AG09309 (cell line): ENCODE results near the gene XRCC3.

Experiments used
- DNase-seq: peaks from one replicate; pipeline ENCODE4 v3.0.0-alpha.2; 2010; ENCODE audit warnings: low read depth
- H3K4me3 ChIP-seq: 2 replicates; pipeline ENCODE4 v1.5.1; 2011; ENCODE audit warnings: mild to moderate bottlenecking, low read depth, low read length, moderate library complexity; ENCODE audit not compliant: control insufficient read depth
- TF ChIP-seq, protein P1 (sequence below): IDR thresholded peaks from 2 replicates; pipeline ENCODE4 v1.5.1; 2011; ENCODE audit warnings: mild to moderate bottlenecking, low read depth, low read length, inconsistent platforms; ENCODE audit not compliant: insufficient read depth, control insufficient read depth; ENCODE audit errors: missing control alignments

Gene XRCC3

GRCh38 chr14:103706551-103707328 is 8.5 kb downstream of the XRCC3 start:
- H3K4me3 ChIP-seq, result no peak overlapping the region
- TF ChIP-seq, protein P1, sequence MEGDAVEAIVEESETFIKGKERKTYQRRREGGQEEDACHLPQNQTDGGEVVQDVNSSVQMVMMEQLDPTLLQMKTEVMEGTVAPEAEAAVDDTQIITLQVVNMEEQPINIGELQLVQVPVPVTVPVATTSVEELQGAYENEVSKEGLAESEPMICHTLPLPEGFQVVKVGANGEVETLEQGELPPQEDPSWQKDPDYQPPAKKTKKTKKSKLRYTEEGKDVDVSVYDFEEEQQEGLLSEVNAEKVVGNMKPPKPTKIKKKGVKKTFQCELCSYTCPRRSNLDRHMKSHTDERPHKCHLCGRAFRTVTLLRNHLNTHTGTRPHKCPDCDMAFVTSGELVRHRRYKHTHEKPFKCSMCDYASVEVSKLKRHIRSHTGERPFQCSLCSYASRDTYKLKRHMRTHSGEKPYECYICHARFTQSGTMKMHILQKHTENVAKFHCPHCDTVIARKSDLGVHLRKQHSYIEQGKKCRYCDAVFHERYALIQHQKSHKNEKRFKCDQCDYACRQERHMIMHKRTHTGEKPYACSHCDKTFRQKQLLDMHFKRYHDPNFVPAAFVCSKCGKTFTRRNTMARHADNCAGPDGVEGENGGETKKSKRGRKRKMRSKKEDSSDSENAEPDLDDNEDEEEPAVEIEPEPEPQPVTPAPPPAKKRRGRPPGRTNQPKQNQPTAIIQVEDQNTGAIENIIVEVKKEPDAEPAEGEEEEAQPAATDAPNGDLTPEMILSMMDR, result no peak
- DNase-seq, result no peak

DNA sequence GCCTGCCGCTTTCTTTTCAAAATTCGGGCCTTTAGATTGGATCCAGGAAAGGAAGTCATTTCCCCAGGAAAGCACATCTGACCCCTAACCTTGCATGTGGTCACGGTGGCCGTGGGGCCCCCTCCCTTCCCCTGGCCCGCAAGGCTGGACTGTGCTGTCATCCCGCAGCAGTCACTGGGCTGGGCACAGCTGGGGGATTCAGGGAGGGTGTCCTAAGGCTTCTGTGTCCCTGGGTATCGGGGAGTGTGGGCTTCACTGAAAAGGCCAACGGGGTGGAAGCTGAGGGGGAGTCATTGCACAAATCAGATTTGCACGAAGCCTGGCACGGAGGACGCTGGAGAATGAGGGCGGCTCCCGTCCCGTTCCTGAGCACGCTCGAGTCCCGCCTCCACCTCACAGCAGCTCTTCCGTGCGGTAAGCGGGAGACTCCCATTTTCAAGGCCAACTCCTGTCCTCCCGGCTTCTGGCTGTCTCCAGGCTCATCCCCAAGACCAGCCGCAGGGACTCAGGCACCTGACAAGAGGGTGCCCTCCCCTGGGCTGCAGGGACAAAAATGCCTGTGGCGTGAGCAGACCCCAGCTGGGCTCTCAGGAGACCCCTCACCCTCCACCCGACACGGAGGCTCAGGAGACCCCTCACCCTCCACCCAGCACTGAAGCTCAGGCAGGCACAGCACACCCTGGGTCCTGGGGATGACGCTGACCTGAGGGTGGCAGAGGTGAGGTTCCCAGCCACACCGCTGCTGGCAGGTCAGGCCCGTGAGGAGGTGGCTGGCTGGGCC is 9.6 kb downstream of the XRCC3 start:
- H3K4me3 ChIP-seq, result no peak overlapping the region
- TF ChIP-seq, protein P1, result no peak
- no peak for DNase-seq

GRCh38 chr14:103705118-103705503 is 10.1 kb downstream of the XRCC3 start:
- no peak overlapping the region for H3K4me3 ChIP-seq
- TF ChIP-seq, protein P1, result no peak
- DNase-seq, result no peak

DNA sequence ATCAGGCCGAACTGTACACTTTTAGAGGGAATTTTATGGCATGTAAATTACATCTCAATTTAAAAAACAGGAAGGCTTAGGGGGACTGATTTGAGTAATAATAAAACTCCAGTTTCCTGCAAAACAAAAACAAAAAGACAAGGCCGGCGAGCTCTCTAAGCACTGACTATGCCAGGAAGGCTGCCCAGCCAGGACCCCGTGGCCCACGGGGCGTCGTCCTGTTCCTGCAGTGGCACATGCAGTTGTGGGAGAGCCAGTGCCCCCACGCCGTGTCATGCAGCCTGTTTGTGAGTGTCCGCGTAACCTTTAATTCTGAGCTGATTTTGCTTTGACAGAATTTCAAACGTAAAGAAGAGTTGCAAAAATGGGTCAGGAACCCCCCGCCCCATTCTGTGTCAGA is 10.5 kb downstream of the XRCC3 start:
- TF ChIP-seq, protein P1, result no peak
- no peak overlapping the region for H3K4me3 ChIP-seq

DNA sequence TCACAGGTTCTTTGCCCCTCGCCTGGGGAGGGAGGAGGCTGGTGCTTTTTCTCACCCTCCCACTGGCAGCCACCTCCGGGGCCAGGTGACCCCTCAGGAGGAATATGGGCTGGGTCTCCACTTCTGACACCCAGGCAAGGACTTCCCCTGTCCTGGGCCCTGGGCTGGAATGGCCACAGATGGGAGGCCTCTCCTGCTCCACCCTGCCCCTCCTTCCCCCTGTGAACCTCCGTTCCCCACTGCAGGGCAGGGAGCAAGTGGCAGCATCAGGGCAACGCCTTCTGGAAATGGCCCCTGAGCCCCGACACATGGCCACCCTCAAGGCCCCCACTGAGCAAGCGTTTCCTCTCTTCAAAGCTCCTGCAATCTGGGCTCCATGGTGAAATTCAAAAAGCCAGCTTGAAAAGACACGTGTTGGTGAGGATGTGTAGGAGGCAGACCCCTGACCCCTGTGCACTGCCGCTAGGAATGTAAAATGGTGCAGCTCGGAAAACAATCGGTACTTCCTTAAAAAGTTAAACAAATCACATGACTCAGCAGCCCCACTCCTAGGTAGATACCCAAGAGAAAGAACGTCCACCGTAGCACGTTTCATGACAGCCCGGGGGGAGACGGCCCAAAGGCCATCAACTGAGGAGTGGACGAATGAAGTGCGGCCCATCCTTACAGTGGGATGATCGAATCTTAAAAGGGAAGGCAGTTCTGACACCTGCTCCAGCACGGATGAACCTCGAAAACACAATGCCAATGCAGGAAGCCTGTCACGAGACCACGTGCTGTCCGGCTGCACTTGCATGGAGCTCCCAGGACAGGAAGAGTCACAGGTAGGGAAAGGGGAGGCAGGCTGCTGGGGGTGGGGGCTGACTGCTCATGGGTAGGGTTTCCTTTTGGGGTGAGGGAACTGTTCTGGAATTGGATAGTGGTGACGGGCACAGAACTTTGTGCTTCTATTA is 11.5 kb downstream of the XRCC3 start:
- TF ChIP-seq, protein P1, result no peak

More for the DNA sequence above, 10.5 kb downstream of the XRCC3 start:
- no peak for DNase-seq

More for the DNA sequence above, 11.5 kb downstream of the XRCC3 start:
- no peak for DNase-seq
- H3K4me3 ChIP-seq, result no peak overlapping the region
